Right lung (tissue), 5 donors: Measurements from ENCODE around the gene ARHGAP42. TPM values are rescaled to one million over a fixed set of nuclear protein-coding genes. Genes with fewer than 3 reads are reported as not detected.
A peak's percentile ranks its signal among the peaks of the same experiment; 100 is the strongest.
"Not testable (repeated sequence)": the region's sequence is repeated elsewhere in the genome, so short reads cannot be mapped to it uniquely, and the experiment has no call there.

Experiments
- DNase-seq, 2 donors: peaks; one replicate each; pipeline ENCODE4 v3.0.0-alpha.2; 2013
- polyA plus RNA-seq, 5 donors: library from polyadenylated mRNA; unstranded; fragments of 120-200 nt; gene quantifications; one replicate each; pipeline versions ENCODE4 v1.2.1 to v1.2.3, GENCODE V29; 2013; ENCODE audit warnings: inconsistent platforms in 1 of 5, low replicate concordance in 1 of 5; ENCODE audit not compliant: insufficient read length in 5 of 5, insufficient read depth in 1 of 5

The ARHGAP42 gene
- polyA plus RNA-seq, 5 donors, result 22.8 to 46.6 (median 39.9) TPM

- DNase-seq, result no peak
Observed at GRCh38 chr11:100716838-100717237, 29.8 kb downstream of the ARHGAP42 start.

- DNase-seq, result peak in 1 of 2 donors; percentile 25
Observed at GRCh38 chr11:100719362-100719761, 32.3 kb downstream of the ARHGAP42 start.

- peak in 1 of 2 donors; percentile 37 for DNase-seq
Observed at GRCh38 chr11:100719809-100720221, 32.7 kb downstream of the ARHGAP42 start.

- DNase-seq, result no peak
Observed at GRCh38 chr11:100726680-100727079, 39.6 kb downstream of the ARHGAP42 start.

GRCh38 chr11:100727410-100727809 lies 40.3 kb downstream of the ARHGAP42 start:
- DNase-seq, result no peak

- no peak for DNase-seq
Observed at GRCh38 chr11:100730266-100730665, 43.2 kb downstream of the ARHGAP42 start.

GRCh38 chr11:100731471-100731870 lies 44.4 kb downstream of the ARHGAP42 start:
- no peak for DNase-seq

GRCh38 chr11:100732949-100733348 lies 45.9 kb downstream of the ARHGAP42 start:
- DNase-seq, result no peak

GRCh38 chr11:100734743-100735527 lies 47.8 kb downstream of the ARHGAP42 start:
- no peak for DNase-seq

- DNase-seq, result no peak
Observed at GRCh38 chr11:100735949-100736675, 49.0 kb downstream of the ARHGAP42 start.

GRCh38 chr11:100738701-100739270 lies 51.7 kb downstream of the ARHGAP42 start:
- no peak for DNase-seq

- no peak for DNase-seq
Observed at GRCh38 chr11:100739666-100740065, 52.6 kb downstream of the ARHGAP42 start.

GRCh38 chr11:100740440-100740839 lies 53.4 kb downstream of the ARHGAP42 start:
- no peak for DNase-seq

GRCh38 chr11:100741866-100742625 lies 55.0 kb downstream of the ARHGAP42 start:
- DNase-seq, result no peak

GRCh38 chr11:100746448-100746847 lies 59.4 kb downstream of the ARHGAP42 start:
- no peak for DNase-seq

- DNase-seq, result no peak
Observed at GRCh38 chr11:100748153-100748552, 61.1 kb downstream of the ARHGAP42 start.

- not testable (repeated sequence) for DNase-seq
Observed at GRCh38 chr11:100749887-100750565, 62.9 kb downstream of the ARHGAP42 start.

- DNase-seq, result not testable (repeated sequence)
Observed at GRCh38 chr11:100750566-100750891, 63.4 kb downstream of the ARHGAP42 start.

- no peak for DNase-seq
Observed at GRCh38 chr11:100752371-100753171, 65.5 kb downstream of the ARHGAP42 start.

- no peak for DNase-seq
Observed at GRCh38 chr11:100753172-100753543, 66.1 kb downstream of the ARHGAP42 start.

GRCh38 chr11:100753571-100753970 lies 66.5 kb downstream of the ARHGAP42 start:
- no peak for DNase-seq
